D721Med (cell line): ENCODE results near the gene CDH5.

Source experiments
- DNase-seq: peaks from one replicate; pipeline ENCODE4 v3.0.0; 2011; ENCODE audit warnings: low spot score; ENCODE audit not compliant: insufficient read length
- FAIRE-seq: peaks from 2 replicates; lab custom pipeline; 2011; peaks lifted over from hg19 to GRCh38; lab: Jason Lieb, UNC
- TF ChIP-seq, protein P1 (sequence below): IDR thresholded peaks from 2 replicates; pipeline ENCODE4 v1.5.1; 2012; ENCODE audit warnings: mild to moderate bottlenecking, control low read depth; ENCODE audit not compliant: insufficient read depth; ENCODE audit errors: missing control alignments

CDH5 gene

GRCh38 chr16:66381585-66382170, 15.2 kb downstream of the CDH5 start:
- no peak for FAIRE-seq
- DNase-seq = no peak
- TF ChIP-seq, protein P1, sequence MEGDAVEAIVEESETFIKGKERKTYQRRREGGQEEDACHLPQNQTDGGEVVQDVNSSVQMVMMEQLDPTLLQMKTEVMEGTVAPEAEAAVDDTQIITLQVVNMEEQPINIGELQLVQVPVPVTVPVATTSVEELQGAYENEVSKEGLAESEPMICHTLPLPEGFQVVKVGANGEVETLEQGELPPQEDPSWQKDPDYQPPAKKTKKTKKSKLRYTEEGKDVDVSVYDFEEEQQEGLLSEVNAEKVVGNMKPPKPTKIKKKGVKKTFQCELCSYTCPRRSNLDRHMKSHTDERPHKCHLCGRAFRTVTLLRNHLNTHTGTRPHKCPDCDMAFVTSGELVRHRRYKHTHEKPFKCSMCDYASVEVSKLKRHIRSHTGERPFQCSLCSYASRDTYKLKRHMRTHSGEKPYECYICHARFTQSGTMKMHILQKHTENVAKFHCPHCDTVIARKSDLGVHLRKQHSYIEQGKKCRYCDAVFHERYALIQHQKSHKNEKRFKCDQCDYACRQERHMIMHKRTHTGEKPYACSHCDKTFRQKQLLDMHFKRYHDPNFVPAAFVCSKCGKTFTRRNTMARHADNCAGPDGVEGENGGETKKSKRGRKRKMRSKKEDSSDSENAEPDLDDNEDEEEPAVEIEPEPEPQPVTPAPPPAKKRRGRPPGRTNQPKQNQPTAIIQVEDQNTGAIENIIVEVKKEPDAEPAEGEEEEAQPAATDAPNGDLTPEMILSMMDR = no peak

DNA sequence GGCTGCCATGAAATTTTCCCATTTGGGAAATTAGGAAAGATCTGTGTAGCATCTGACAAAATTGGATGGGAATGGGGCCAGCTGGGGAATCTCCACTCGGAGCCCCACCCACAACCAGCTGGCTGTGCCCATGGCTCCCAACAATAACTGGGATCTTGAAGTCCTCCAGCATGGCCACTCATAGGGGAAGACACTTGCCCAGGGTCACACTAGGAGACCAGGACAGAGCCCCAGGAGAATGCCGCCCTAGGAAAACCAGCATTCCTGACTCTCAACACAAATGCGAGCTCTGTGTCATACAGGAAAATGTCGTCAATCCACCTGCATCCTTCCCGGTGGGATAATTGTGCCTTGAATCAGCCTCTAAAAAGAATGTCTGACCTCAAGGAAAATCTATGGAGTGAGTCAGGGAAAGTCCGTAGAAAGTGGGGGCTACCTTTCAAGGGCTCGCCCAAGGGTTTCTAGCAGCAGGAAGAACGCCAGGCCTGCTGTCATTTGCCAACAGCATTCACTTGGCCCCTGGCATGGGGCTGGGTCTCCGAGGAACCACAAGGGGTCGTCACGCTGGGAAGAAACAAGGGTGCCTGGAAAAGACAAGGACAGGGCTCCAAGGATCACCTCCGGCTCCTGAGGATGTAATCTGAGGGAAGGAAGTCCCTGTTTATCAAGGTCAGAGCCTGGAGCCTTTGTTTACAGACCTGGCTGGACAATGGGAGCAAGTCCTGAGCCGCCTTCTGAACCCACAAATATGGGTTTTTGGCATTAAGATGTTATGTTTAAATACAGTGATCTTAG, 15.9 kb downstream of the CDH5 start:
- TF ChIP-seq, protein P1 = no peak
- FAIRE-seq = no peak

DNA sequence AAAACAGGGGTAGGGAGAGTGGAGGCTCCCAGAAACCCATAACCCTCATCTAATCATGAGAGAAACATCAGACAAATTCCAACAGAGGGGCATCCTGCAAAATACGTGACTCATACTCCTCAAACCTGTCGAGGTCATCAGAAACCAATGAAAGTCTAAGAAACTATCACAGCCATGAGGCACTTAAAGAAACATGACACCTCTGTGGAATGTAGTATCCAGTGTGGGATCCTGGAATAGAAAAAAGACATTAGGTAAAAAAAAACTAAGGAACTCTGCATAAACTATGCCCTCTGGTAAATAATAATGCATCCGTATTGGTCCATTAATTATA, 16.4 kb downstream of the CDH5 start:
- DNase-seq (no peak), FAIRE-seq (no peak)
- TF ChIP-seq, protein P1 = no peak

More for the DNA sequence above, 15.9 kb downstream of the CDH5 start:
- DNase-seq = no peak

DNA sequence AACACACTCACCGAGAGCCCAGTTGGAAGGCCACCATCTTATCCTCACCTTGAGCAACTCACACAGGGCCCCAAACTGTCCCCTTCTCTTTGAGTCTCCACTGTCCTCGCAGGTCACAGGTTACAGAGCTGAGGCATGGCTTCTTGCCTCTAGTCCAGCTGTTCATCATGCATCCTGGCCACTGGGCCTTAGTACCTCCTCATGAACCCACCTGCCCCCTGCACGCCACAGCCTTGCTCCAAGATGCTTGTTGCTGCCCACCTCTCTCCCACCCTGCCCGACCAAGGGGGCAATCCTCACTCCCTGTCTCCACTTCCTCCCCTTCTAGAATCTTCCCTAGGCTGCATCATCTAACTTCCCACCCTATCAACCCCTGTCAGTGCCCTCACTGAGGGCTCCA, 17.1 kb downstream of the CDH5 start:
- DNase-seq (no peak), FAIRE-seq (no peak)
- TF ChIP-seq, protein P1 = no peak

DNA sequence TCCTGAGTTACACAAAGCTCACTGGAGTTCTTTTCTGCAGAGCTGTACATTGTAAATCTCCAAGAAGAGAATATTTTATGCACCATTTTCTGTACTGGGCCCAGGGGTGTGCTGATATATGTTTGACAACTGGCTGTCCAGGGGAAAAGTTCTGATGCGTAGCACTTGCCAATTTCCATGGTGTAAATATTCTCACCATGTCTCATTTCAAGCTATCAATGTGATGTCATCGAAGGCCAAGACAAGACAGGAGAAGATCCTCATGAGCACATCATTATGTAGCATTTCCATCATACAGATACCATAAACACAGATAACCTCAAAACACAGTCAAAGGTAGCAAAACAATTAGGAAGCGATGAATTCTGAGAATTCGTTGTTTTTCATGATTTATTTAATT, 18.9 kb downstream of the CDH5 start:
- FAIRE-seq (no peak), DNase-seq (no peak)
- TF ChIP-seq, protein P1 = no peak

GRCh38 chr16:66386629-66387622, 20.4 kb downstream of the CDH5 start:
- TF ChIP-seq, protein P1 = no peak
- FAIRE-seq = no peak
- no peak for DNase-seq
